DOHH2 (cell line): Measurements from ENCODE around the gene ETFA.

Experiments used
- H3F3A ChIP-seq: fragments of 200-600 bp; sonication (generic), shearing (Covaris generic); 2 replicates; pipeline ENCODE4 v1.6.0; 2016; ENCODE audit warnings: antibody characterized with exemption, mild to moderate bottlenecking; ENCODE audit not compliant: control insufficient read depth, insufficient read depth
- H3K27ac ChIP-seq: fragments of 200-600 bp; sonication (generic); 2 replicates; pipeline ENCODE4 v1.5.1; 2014; ENCODE audit warnings: low read depth, mild to moderate bottlenecking, low read length, moderate library complexity
- H3K27me3 ChIP-seq: fragments of 200-600 bp; sonication (generic); 2 replicates; pipeline ENCODE4 v1.6.1; 2014; ENCODE audit warnings: mild to moderate bottlenecking, low read length, mixed read lengths; ENCODE audit not compliant: control insufficient read depth
- H3K36me3 ChIP-seq: fragments of 200-600 bp; sonication (generic); 2 replicates; pipeline ENCODE4 v1.6.1; 2014; ENCODE audit warnings: mild to moderate bottlenecking, low read length, moderate library complexity, mixed read lengths; ENCODE audit not compliant: control insufficient read depth
- H3K4me1 ChIP-seq: fragments of 200-600 bp; sonication (generic); 2 replicates; pipeline ENCODE4 v1.6.1; 2014; ENCODE audit warnings: mild to moderate bottlenecking, low read length, mixed read lengths; ENCODE audit not compliant: control insufficient read depth
- H3K4me2 ChIP-seq: fragments of 200-600 bp; sonication (generic); 2 replicates; pipeline ENCODE4 v1.6.0; 2014; ENCODE audit warnings: mild to moderate bottlenecking, low read length, moderate library complexity
- H3K4me3 ChIP-seq: fragments of 200-600 bp; sonication (generic); 2 replicates; pipeline ENCODE4 v1.5.1; 2014; ENCODE audit warnings: mild to moderate bottlenecking, low read length, mixed read lengths
- H3K79me2 ChIP-seq: fragments of 200-600 bp; sonication (generic); 2 replicates; pipeline ENCODE4 v1.6.1; 2014; ENCODE audit warnings: mild to moderate bottlenecking, low read length, mixed read lengths; ENCODE audit not compliant: control insufficient read depth
- H3K9me2 ChIP-seq: fragments of 200-600 bp; sonication (generic); replicated peaks from 2 replicates; pipeline ENCODE4 v1.6.1; 2014; ENCODE audit warnings: mild to moderate bottlenecking, low read length, mixed read lengths; ENCODE audit not compliant: control insufficient read depth
- H3K9me3 ChIP-seq: fragments of 200-600 bp; sonication (generic); 2 replicates; pipeline ENCODE4 v1.6.1; 2014; ENCODE audit warnings: antibody characterized with exemption, low read length, mixed read lengths; ENCODE audit not compliant: control insufficient read depth, insufficient read depth
- H4K20me1 ChIP-seq: fragments of 200-600 bp; sonication (generic); 2 replicates; pipeline ENCODE4 v1.6.0; 2014; ENCODE audit warnings: low read depth, mild to moderate bottlenecking, antibody characterized with exemption, low read length, moderate library complexity; ENCODE audit not compliant: control insufficient read depth, insufficient read depth
- EZH2phosphoT487 ChIP-seq: fragments of 200-600 bp; sonication (generic); IDR thresholded peaks from 2 replicates; pipeline ENCODE4 v1.6.1; 2017; ENCODE audit warnings: borderline replicate concordance, mild to moderate bottlenecking, antibody characterized with exemption, low read length, moderate library complexity, mixed read lengths
- TF ChIP-seq, protein P1 (sequence below): fragments of 200-600 bp; sonication (generic); IDR thresholded peaks from one replicate; pipeline ENCODE4 v1.5.1; 2014; ENCODE audit warnings: antibody characterized with exemption, mild to moderate bottlenecking, low read depth, low read length; ENCODE audit not compliant: poor library complexity, severe bottlenecking

The ETFA gene

GRCh38 chr15:76169018-76169417, 142.3 kb downstream of the ETFA start:
- H3K27ac ChIP-seq, result no peak overlapping the region
- no peaks in the 10 kb centered on the region for H3K9me2 ChIP-seq
- H3F3A ChIP-seq, result no peaks in the 10 kb centered on the region
- no peaks in the 10 kb centered on the region for H3K79me2 ChIP-seq
- H3K4me1 ChIP-seq, result no peaks in the 10 kb centered on the region; the same call in 1 of the 2 replicates
- no peaks in the 10 kb centered on the region for H3K9me3 ChIP-seq
- H3K36me3 ChIP-seq, result no peaks in the 10 kb centered on the region
- no peak overlapping the region for H3K4me2 ChIP-seq
- H4K20me1 ChIP-seq, result no peaks in the 10 kb centered on the region
- TF ChIP-seq EZH2phosphoT487, result no peak
- TF ChIP-seq, protein P1, sequence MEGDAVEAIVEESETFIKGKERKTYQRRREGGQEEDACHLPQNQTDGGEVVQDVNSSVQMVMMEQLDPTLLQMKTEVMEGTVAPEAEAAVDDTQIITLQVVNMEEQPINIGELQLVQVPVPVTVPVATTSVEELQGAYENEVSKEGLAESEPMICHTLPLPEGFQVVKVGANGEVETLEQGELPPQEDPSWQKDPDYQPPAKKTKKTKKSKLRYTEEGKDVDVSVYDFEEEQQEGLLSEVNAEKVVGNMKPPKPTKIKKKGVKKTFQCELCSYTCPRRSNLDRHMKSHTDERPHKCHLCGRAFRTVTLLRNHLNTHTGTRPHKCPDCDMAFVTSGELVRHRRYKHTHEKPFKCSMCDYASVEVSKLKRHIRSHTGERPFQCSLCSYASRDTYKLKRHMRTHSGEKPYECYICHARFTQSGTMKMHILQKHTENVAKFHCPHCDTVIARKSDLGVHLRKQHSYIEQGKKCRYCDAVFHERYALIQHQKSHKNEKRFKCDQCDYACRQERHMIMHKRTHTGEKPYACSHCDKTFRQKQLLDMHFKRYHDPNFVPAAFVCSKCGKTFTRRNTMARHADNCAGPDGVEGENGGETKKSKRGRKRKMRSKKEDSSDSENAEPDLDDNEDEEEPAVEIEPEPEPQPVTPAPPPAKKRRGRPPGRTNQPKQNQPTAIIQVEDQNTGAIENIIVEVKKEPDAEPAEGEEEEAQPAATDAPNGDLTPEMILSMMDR, result no peak
- no peaks in the 10 kb centered on the region for H3K27me3 ChIP-seq
- no peak overlapping the region for H3K4me3 ChIP-seq

DNA sequence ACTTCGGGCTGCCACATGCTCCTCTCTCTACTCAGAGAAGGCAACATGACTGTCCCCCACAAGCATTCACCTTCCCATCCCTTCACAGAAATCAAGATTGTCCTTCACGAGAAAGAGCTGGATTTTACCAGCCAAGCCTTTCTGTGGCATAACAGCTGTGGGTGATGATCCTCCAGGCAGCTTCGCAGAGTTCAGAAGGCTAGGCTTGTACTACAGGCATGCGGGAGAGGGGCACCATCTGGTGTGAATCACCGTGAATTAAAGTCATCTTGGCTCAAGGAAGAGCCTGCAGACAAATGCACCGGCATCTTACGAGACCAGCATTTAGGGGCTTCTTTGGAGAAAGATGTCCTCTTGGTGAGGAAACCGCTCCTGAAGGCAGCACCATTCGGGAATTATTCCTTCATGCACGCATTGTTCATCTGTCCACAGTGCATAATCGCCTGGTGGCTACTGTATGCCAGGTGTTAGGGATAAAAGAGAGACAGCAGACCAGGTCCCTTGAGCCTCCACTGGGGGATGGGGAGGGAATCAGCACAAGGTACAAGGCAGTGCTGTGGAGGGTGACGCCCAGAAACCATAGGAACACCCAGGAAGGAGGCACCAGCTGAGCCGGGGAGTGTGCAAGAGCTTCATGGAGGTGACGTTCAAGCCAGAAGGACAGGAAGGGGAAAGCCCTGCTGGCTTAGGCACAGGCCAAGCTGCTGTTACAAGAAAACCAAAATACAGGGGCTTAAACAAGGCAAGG, 142.9 kb downstream of the ETFA start:
- Histone ChIP-seq H3K4me2 (no peak overlapping the region), H3K36me3 (no peaks in the 10 kb centered on the region), H3K9me3 (no peaks in the 10 kb centered on the region), H3F3A (no peaks in the 10 kb centered on the region), H4K20me1 (no peaks in the 10 kb centered on the region), H3K9me2 (no peaks in the 10 kb centered on the region), H3K4me3 (no peak overlapping the region), H3K79me2 (no peaks in the 10 kb centered on the region), H3K27ac (no peak overlapping the region), H3K4me1 (no peaks in the 10 kb centered on the region; the same call in 1 of the 2 replicates), H3K27me3 (no peaks in the 10 kb centered on the region)
- no peak for TF ChIP-seq EZH2phosphoT487
- TF ChIP-seq, protein P1, result no peak

DNA sequence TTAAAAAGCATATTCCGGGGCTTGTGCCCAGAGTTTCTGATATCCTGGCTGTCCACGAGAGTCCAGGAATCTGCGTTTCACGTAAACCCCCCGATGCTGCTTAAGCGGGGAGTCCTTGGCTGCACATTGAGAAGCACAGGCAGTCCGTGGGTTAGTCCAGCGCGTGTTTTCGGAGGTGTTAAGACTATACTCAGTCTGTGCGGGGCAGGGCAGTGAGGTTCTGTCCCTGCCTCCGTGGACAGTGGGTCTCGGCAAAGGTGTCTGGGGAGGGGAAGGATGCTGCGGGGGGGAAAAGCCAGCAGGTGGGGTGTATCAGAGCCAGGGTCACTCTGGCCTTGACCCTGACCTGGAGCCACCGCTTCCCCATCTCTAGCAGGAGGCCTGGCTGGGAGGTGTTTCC, 145.3 kb downstream of the ETFA start:
- no peaks in the 10 kb centered on the region for H3K27me3 ChIP-seq
- TF ChIP-seq EZH2phosphoT487, result no peak
- no peaks in the 10 kb centered on the region for H3F3A ChIP-seq
- H3K9me3 ChIP-seq, result no peaks in the 10 kb centered on the region
- no peaks in the 10 kb centered on the region for H3K36me3 ChIP-seq
- no peak overlapping the region for H3K4me3 ChIP-seq
- H3K4me1 ChIP-seq, result no peaks in the 10 kb centered on the region; the same call in 1 of the 2 replicates
- no peak overlapping the region for H3K27ac ChIP-seq
- H4K20me1 ChIP-seq, result no peaks in the 10 kb centered on the region
- H3K4me2 ChIP-seq, result no peak overlapping the region
- H3K9me2 ChIP-seq, result no peaks in the 10 kb centered on the region
- H3K79me2 ChIP-seq, result no peaks in the 10 kb centered on the region
